Peyer's patch (tissue), 4 donors: ENCODE results near the gene BCR. TPM values are rescaled to one million over a fixed set of nuclear protein-coding genes. Genes with fewer than 3 reads are reported as not detected.
"Not testable (repeated sequence)": the region's sequence is repeated elsewhere in the genome, so short reads cannot be mapped to it uniquely, and the experiment has no call there.

Experiments used
- DNase-seq, 3 donors: peaks; one replicate each; pipeline ENCODE4 v3.0.0-alpha.2; 2017 to 2019
- H3K27ac ChIP-seq, 4 donors: fragments of 200-600 bp; sonication (generic); one replicate each; pipeline ENCODE4 v1.5.1; 2016 to 2019
- H3K27me3 ChIP-seq, 2 donors: fragments of 200-600 bp; sonication (generic); one replicate each; pipeline ENCODE4 v1.5.1; 2019
- H3K36me3 ChIP-seq, 3 donors: fragments of 200-600 bp; sonication (generic); one replicate each; pipeline ENCODE4 v1.5.1; 2016 to 2019
- H3K4me1 ChIP-seq, 4 donors: fragments of 200-600 bp; sonication (generic); one replicate each; pipeline ENCODE4 v1.5.1; 2016 to 2019
- H3K4me3 ChIP-seq, 4 donors: fragments of 200-600 bp; sonication (generic); 1 replicate in 3 of 4; 2 replicates in 1 of 4; pipeline ENCODE4 v1.5.1; 2016 to 2019; ENCODE audit warnings: mild to moderate bottlenecking in 1 of 4
- H3K9me3 ChIP-seq, 4 donors: fragments of 200-600 bp; sonication (generic); one replicate each; pipeline ENCODE4 v1.5.1; 2016 to 2019; ENCODE audit warnings: mild to moderate bottlenecking in 1 of 4
- POLR2A ChIP-seq, 2 donors: fragments of 450-650 bp; IDR thresholded peaks; one replicate each; pipeline ENCODE4 v1.5.1; 2017; ENCODE audit warnings: antibody characterized with exemption in 2 of 2, mild to moderate bottlenecking in 2 of 2, moderate library complexity in 2 of 2
- small RNA-seq, 2 donors: library from RNA; depleted of rRNA; stranded (forward); fragments of <200 nt; gene quantifications; one replicate each; pipeline ENCODE3, GENCODE V24; 2016
- total RNA-seq, 4 donors: library from RNA; depleted of rRNA; stranded (reverse); fragments of >200 nt; gene quantifications; one replicate each; pipeline ENCODE4 v1.1.0, GENCODE V29; 2016
- TF ChIP-seq, protein P1 (sequence below), 6 experiments: fragments of 450-650 bp in 4 of 6; fragments of 200-600 bp in 2 of 6; sonication (generic) in 1 of 6; IDR thresholded peaks; one replicate each; pipeline ENCODE4 v1.5.1; 2017 to 2019; ENCODE audit warnings: antibody characterized with exemption in 6 of 6, mild to moderate bottlenecking in 3 of 6, moderate library complexity in 1 of 6

The BCR gene
- total RNA-seq, 4 donors from 2014 or later: 55.8 to 86.9 (median 66.1) TPM

DNA sequence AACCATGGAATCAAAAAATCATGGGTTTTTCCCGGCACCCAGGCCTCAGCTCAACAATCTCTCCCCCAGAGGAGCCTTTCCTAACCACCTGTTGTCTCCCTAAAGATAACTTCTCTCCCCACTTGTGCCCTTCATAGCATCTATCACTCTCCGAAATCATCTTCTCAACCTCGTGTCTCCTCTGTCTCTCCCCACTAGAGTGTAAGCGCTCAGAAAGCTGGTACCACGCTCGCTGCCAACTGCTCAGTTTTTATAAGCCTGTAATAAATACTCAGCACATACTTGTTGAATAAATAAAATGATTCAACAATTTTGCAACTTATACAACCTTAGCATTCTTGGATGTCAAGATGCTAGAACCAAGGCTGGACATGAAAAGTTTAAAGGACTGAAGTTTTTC is 185.2 kb downstream of the BCR start:
- Histone ChIP-seq H3K36me3 (no peaks in the 10 kb centered on the region), H3K4me3 (no peak overlapping the region), H3K27me3 (no peaks in the 10 kb centered on the region), H3K27ac (no peak overlapping the region), H3K9me3 (no peaks in the 10 kb centered on the region), H3K4me1 (no peaks in the 10 kb centered on the region)
- no peak for TF ChIP-seq POLR2A (IDR thresholded peaks at IDR 0.05)
- TF ChIP-seq, protein P1, sequence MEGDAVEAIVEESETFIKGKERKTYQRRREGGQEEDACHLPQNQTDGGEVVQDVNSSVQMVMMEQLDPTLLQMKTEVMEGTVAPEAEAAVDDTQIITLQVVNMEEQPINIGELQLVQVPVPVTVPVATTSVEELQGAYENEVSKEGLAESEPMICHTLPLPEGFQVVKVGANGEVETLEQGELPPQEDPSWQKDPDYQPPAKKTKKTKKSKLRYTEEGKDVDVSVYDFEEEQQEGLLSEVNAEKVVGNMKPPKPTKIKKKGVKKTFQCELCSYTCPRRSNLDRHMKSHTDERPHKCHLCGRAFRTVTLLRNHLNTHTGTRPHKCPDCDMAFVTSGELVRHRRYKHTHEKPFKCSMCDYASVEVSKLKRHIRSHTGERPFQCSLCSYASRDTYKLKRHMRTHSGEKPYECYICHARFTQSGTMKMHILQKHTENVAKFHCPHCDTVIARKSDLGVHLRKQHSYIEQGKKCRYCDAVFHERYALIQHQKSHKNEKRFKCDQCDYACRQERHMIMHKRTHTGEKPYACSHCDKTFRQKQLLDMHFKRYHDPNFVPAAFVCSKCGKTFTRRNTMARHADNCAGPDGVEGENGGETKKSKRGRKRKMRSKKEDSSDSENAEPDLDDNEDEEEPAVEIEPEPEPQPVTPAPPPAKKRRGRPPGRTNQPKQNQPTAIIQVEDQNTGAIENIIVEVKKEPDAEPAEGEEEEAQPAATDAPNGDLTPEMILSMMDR (IDR thresholded peaks at IDR 0.05): no peak
- no peak for DNase-seq

DNA sequence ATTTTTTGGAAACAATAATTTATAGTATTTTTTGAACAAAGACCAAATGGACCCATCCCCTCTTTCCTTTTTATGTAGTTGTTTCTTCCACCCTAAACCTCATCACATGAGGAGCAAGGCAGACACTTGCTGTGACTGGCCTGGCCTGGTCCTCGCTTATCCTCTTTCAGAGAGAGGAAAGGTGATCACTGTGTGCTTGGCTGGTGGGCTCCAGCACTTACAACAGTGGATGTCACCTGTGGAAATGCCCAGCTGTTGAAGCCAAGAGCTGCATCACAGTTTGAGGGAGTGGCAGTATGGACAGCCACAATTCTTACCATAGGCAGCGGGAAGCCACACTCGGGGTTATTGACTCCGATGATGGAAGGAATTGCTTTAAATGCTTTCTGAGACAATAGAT is 185.7 kb downstream of the BCR start:
- DNase-seq: no peak
- Histone ChIP-seq H3K4me3 (no peak overlapping the region), H3K9me3 (no peaks in the 10 kb centered on the region), H3K36me3 (no peaks in the 10 kb centered on the region), H3K4me1 (no peaks in the 10 kb centered on the region), H3K27ac (no peak overlapping the region), H3K27me3 (no peaks in the 10 kb centered on the region)
- TF ChIP-seq, protein P1 (IDR thresholded peaks at IDR 0.05): no peak
- TF ChIP-seq POLR2A (IDR thresholded peaks at IDR 0.05): no peak

DNA sequence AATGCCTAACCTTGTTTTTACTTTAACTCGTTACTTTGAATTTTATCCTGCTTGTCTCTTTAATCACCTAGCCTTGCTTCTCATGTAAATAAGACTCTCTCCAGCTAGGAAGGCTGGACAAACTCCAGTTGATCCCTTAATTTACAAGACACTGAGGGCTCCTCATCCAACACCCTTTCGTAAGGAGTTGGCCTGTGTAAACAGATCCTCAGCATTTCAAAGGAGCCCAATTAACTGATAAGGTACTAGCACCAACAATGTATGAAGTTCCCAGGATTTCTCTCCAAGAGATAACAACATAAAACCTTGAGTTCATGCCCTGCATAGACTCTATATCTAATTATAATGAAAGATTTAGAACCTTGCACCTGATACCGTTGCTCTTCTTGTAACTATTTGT is 186.9 kb downstream of the BCR start:
- H3K27me3 ChIP-seq, H3K36me3 ChIP-seq, H3K4me1 ChIP-seq, H3K27ac ChIP-seq, H3K9me3 ChIP-seq, H3K4me3 ChIP-seq, DNase-seq: not testable (repeated sequence)

Small RNAs within 50 kb of the gene (small RNA-seq; reads per million reads assigned to genes)
- 0 reads per million in 2 donors for gene BCRP8
- gene RF00017: 0 reads per million in 2 donors
- gene RF00066: 0 reads per million in 2 donors
- gene RN7SL263P: 0 to 0.06 reads per million in 2 donors

Other genes starting within 250 kb of the BCR start
- gene GNAZ, start 110.0 kb upstream of the BCR start, total RNA-seq: 1 to 10 TPM in 2 of 4 donors, under 1 TPM in 2; 0.35 to 3.5 (median 1.9) TPM
- gene RSPH14, start 38.5 kb upstream of the BCR start, total RNA-seq: not detected
- 1 to 10 TPM in 3 of 4 donors, not detected in 1; 1.0 to 2.5 (median 1.7) TPM for gene RAB36, start 35.0 kb upstream of the BCR start, total RNA-seq